ENCODE results near the gene LRP5.

LRP5 gene

GRCh38 chr11:68309621-68310185 is 2.7 kb upstream of the LRP5 start:
- no peak for DNase-seq (ENCODE audit: low spot score)

GRCh38 chr11:68311160-68312116 is 953 bp upstream of the LRP5 start:
- peak; percentile 65 for DNase-seq (ENCODE audit: low spot score)

- peak; percentile 68 for DNase-seq (ENCODE audit: low spot score)
Measured at GRCh38 chr11:68312780-68313573, 586 bp downstream of the LRP5 start.

DNA sequence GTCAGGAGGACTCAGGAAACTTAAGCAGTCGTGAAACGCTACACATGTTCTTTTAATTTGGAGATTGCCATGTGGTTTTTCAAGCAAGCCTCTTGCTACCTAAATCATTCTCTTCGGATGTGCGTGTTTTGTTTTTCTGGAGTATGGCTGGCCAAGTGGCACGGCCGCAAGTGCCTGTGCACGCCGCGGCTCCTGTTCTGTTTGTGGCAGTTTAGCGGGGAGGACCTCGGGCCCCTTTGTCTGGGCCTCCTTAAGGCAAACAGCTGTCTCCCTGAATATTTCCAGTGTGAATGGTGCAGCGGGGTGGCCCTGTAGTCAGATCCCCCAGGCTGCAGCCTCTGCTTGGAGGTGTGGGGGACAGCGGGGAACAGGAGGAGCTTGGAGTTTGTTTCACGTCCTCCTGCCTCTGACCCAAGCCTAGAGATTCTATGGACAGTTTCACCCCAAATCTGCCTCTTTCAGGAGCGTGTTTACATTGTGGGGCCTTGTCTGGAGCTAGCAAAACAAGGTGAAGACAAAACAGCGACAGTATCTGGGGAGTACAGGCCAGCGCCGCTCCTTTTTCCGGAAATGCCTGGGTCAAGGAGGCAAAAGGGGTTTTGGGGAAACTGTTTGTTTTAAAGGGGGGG is 1.3 kb downstream of the LRP5 start:
- DNase-seq (ENCODE audit: low spot score), result peak; percentile 78

DNA sequence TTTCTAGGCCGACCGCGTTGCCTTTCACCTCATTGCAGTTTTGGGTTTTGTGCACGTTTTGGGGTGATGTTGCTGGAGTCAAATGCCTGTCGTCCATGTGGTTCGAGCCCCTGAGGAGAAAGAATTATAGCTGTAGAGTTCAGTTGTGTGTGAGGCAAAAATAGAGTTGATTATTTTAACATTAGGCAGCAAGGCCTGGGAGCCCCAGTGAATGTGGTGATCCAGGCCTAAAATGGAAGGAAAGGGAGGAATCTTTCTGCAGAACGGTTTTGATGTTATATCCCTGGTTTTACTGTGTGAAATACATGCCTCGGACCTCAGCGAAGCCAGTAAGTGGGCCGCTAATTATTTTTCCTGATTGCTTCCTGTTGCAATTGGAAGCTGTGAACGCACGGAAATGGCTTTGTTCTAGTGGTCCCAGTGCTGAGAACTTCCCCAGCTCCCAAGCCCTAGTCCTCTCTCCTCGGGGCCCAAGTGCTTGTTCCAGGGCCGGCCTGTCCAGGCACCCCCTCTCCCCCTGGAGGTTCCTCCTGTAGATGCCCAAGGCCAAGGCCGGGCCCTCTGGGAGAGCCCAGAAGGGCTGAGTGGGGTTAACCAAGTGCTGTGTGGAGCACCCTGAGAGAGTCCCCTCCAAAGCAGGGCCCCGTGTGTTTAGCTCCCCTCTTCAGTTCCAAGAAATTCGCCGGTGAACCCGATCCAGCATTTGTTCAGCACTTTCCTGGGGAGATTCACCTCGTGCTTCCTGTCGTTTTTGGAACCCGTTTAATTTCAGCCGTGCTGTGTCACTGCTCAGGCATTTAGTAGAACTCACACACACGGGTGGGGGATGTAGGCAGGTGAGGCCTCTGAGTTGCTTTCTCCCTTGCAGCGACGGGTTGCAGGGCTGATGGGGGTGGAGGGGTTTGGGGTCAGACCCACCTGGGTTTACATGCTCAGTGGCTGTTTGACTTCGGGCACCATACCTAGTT is 2.1 kb downstream of the LRP5 start:
- DNase-seq (ENCODE audit: low spot score), result peak; percentile 69

GRCh38 chr11:68315171-68315920 is 3.0 kb downstream of the LRP5 start:
- peak; percentile 69 for DNase-seq (ENCODE audit: low spot score)

- DNase-seq (ENCODE audit: low spot score), result no peak
Measured at GRCh38 chr11:68317147-68317785, 4.9 kb downstream of the LRP5 start.

- no peak for DNase-seq (ENCODE audit: low spot score)
Measured at GRCh38 chr11:68321293-68322051, 9.1 kb downstream of the LRP5 start.

- no peak for DNase-seq (ENCODE audit: low spot score)
Measured at GRCh38 chr11:68322052-68322430, 9.7 kb downstream of the LRP5 start.

- DNase-seq (ENCODE audit: low spot score), result no peak
Measured at GRCh38 chr11:68324241-68324640, 11.8 kb downstream of the LRP5 start.

DNA sequence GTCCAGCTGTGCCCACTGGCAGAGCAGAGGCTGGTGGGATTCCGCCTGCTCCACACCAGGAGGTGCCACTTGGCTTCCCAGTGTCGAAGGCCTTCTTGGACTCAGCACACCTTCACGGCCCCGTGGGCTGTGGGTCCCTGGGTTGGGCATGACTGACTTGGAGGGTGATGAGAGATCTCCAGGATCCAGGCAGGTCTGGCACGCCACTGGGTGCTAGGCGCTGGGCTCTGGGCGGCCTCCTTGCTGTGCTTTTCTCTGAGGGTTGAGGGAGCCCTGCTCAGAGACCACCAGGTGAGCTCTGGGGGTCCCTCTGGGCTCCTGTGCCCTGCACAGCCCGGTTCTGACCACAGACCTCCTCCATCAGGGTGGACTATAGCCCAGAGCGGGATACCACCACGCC is 12.3 kb downstream of the LRP5 start:
- no peak for DNase-seq (ENCODE audit: low spot score)

- DNase-seq (ENCODE audit: low spot score), result no peak
Measured at GRCh38 chr11:68325183-68325906, 13.0 kb downstream of the LRP5 start.

DNA sequence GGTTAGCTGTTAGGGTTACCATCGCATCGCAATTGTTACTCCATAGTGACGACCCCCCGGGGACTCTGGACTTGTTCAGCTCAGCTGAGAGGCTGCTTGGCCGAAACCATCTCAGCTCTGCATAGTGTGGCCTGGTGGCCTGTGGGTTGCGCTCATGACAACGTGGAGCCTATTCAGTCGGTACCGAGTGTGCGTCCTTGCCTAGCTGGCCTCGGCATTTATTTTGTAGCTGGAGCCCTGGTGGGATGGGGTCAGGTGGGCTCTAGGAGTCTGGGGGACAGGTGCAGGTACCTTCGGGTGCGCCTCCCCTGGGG is 13.5 kb downstream of the LRP5 start:
- no peak for DNase-seq (ENCODE audit: low spot score)

GRCh38 chr11:68326334-68327215 is 14.2 kb downstream of the LRP5 start:
- DNase-seq (ENCODE audit: low spot score), result no peak

DNA sequence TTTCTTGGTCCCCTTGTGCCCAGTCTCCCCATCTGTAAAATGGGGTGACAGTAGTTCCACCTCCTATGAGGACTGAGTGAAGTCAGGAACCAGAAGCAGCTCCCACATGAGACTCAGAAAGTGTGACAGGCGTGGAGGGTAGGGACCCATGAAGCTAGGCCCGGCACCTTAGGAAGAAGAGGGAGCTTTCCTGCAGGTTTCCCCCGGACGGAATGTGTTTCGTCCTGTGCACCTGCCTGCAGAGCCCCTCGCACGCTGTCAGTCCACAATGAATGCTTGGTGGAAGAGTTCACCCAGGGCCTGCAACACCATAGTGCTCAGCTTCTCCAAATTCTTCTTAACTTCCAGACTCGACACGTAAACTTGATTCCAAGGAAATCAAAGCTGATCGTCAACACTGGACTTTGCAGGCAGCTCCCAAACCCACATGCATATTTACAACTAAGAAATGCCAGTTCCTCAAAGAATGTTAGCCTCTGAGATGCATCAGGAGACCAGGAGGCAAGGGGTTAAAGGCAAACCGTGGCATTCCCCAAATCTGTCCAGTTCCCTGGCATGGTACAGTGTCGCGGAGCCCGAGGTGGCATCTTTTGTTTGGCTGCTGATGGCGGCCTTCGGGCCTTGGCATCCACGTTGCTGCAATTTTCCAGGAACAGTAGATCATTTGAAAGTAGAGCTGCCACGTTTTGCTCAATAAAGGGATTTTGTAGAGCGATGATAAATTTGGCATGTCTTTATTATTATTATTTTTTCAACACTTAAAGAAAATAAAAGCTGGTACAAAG is 15.4 kb downstream of the LRP5 start:
- no peak for DNase-seq (ENCODE audit: low spot score)

DNA sequence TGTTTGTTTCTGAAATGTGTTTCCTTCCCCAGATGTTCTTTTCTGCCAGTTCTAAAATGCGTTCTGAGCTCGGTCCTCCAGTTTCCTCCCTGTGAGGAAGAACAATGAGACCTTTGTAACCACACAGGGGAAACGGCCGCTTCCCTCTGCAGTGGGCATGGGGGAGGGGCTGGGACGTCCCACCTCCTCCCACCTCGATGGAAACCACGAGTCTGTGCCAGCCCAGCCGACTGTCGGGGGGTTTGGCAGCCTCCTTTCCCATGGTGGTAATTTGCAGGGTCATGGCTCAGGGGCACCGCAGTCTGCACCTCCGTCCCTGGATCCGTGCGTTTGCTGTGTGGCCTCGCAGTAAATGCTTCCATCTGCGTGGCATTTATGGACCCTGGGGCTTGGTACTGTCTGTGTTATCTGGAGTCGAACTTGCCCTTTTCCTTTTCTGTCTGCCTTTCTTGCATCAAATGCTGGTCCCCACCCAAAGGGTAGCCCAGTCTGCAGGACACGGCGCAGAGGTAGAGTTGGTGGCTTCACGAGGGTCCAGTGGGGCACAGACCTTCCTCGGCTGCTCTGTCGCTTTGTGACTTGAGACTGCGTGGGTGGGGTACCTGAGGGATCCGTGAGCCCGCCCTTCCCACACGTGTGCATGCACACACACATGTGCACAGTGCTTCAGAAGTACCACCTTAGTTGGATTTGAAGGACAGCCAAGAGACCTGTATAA is 16.1 kb downstream of the LRP5 start:
- DNase-seq (ENCODE audit: low spot score), result peak; percentile 74
